ENCODE data around the gene PDE1A. TPM values are rescaled to one million over a fixed set of nuclear protein-coding genes. Genes with fewer than 3 reads are reported as not detected.

Gene PDE1A
- total and polyA plus RNA-seq, 7 donors = 0.92 to 4.2 (median 1.8) TPM

DNA sequence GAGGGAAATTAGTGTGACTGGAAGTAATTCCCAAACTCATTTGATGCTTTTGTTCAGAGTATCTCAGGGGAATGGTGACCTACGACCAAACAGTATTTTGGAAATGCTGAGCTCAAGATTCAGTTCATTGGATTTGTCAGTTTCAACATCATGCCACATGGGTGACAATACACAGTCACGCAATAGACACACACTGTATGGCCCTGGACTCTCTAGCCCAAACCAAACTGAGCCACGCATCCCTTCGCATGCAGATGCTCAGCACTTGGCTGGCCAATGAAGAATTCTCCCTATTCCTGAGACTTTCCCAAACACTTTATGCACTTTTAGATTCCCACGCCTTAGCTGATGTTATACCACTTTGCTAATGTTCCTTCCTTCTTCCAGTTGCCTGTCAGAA, 10.0 kb downstream of the PDE1A start:
- no peak for ATAC-seq

DNA sequence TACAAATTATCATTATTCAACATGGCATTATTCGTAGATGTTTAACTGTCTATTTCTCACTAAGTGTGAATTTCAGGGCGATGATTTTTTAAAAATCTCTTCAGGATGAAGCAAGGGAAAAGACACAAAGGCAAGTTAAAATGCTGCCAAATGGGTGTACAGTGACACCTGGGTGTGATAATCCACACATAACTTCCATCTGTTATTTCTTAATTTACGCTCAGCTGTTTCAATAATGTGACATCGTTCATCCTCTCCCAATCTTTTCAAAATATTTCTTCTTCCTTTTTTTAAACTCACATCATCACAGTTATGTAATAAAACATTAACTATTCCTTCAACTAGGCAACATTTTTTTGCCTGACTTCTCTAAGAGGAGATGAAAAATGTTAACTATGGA, 10.6 kb downstream of the PDE1A start:
- ATAC-seq = no peak
- no peaks in the 10 kb centered on the region for H3K4me1 ChIP-seq
- no peaks in the 10 kb centered on the region for H3K36me3 ChIP-seq (ENCODE audit: insufficient read depth in 1 of 2, low read depth in 1 of 2)
- no peaks in the 10 kb centered on the region for H3K9me3 ChIP-seq
- intact Hi-C loops (cut with DNase I) = no loop called here
- no peak overlapping the region for H3K4me3 ChIP-seq
- TF ChIP-seq CTCF (IDR thresholded peaks at IDR 0.05) = no peak
- no peak for DNase-seq
- H3K27ac ChIP-seq = no peak overlapping the region
- WGBS, 3 donors = 46 to 61% (median 47%) methylated on average over 4 of the region's 4 CpGs
- no peaks in the 10 kb centered on the region for H3K27me3 ChIP-seq (ENCODE audit: insufficient read depth in 3 of 3, low read length in 2 of 3)

More for the DNA sequence above, 10.0 kb downstream of the PDE1A start:
- Histone ChIP-seq H3K36me3 (ENCODE audit: insufficient read depth in 1 of 2, low read depth in 1 of 2) (no peaks in the 10 kb centered on the region), H3K4me1 (no peaks in the 10 kb centered on the region), H3K27me3 (ENCODE audit: insufficient read depth in 3 of 3, low read length in 2 of 3) (no peaks in the 10 kb centered on the region), H3K27ac (no peak overlapping the region), H3K4me3 (no peak overlapping the region), H3K9me3 (no peaks in the 10 kb centered on the region)
- 77 to 81% (median 80%) methylated on average over 5 of the region's 5 CpGs for WGBS, 3 donors
- intact Hi-C loops (cut with DNase I) = no loop called here
- no peak for TF ChIP-seq CTCF (IDR thresholded peaks at IDR 0.05)
- no peak for DNase-seq

DNA sequence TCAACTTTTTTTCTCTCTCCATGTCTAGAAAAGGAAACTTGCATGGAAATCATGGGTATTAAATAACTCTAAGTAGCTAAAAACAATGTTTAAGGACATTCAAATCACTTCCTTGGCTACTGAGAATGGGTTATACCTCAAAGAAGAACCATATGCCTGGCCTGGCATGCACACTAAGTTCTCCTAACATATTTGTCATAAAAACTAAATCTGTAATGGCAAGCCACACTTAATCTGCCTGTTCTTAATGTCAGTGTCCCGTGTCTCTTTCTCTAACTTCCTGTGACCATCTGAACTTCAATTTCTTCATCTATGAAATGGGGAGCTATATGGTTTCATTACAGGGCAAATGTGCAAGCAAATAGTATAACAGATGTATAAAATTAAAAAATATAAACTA, 11.1 kb downstream of the PDE1A start:
- H3K9me3 ChIP-seq = no peaks in the 10 kb centered on the region
- no peak for DNase-seq
- no peak for ATAC-seq
- H3K27ac ChIP-seq = no peak overlapping the region
- TF ChIP-seq CTCF (IDR thresholded peaks at IDR 0.05) = no peak
- H3K27me3 ChIP-seq (ENCODE audit: insufficient read depth in 3 of 3, low read length in 2 of 3) = no peaks in the 10 kb centered on the region
- no peak overlapping the region for H3K4me3 ChIP-seq
- no peaks in the 10 kb centered on the region for H3K36me3 ChIP-seq (ENCODE audit: insufficient read depth in 1 of 2, low read depth in 1 of 2)
- H3K4me1 ChIP-seq = no peaks in the 10 kb centered on the region
- intact Hi-C loops (cut with DNase I) = no loop called here
- WGBS, 3 donors = 19 to 32% (median 23%) methylated on average over 1 of the region's 1 CpG

GRCh38 chr2:182412858-182413257, 14.0 kb downstream of the PDE1A start:
- DNase-seq (no peak), ATAC-seq (no peak)
- no peaks in the 10 kb centered on the region for H3K27me3 ChIP-seq (ENCODE audit: insufficient read depth in 3 of 3, low read length in 2 of 3)
- H3K4me1 ChIP-seq = no peaks in the 10 kb centered on the region
- H3K9me3 ChIP-seq = no peaks in the 10 kb centered on the region
- TF ChIP-seq CTCF (IDR thresholded peaks at IDR 0.05) = no peak
- H3K27ac ChIP-seq = no peak overlapping the region
- no peak overlapping the region for H3K4me3 ChIP-seq
- H3K36me3 ChIP-seq (ENCODE audit: insufficient read depth in 1 of 2, low read depth in 1 of 2) = no peaks in the 10 kb centered on the region
- WGBS, 3 donors = 73 to 79% (median 76%) methylated on average over 3 of the region's 3 CpGs
- intact Hi-C loops (cut with DNase I) = no loop called here

GRCh38 chr2:182410120-182410519, 16.7 kb downstream of the PDE1A start:
- DNase-seq (no peak), ATAC-seq (no peak)
- H3K27me3 ChIP-seq (ENCODE audit: insufficient read depth in 3 of 3, low read length in 2 of 3) = no peaks in the 10 kb centered on the region
- intact Hi-C loops (cut with DNase I) = no loop called here
- no peaks in the 10 kb centered on the region for H3K36me3 ChIP-seq (ENCODE audit: insufficient read depth in 1 of 2, low read depth in 1 of 2)
- H3K27ac ChIP-seq = no peak overlapping the region
- WGBS, 3 donors = 85 to 90% (median 88%) methylated on average over 2 of the region's 2 CpGs
- no peaks in the 10 kb centered on the region for H3K4me1 ChIP-seq
- no peaks in the 10 kb centered on the region for H3K9me3 ChIP-seq
- H3K4me3 ChIP-seq = no peak overlapping the region
- TF ChIP-seq CTCF (IDR thresholded peaks at IDR 0.05) = no peak
